Fibroblast of peridontal ligament (primary cell): Measurements from ENCODE around the gene TSSK6.
"Not testable (repeated sequence)": the region's sequence is repeated elsewhere in the genome, so short reads cannot be mapped to it uniquely, and the experiment has no call there.

Experiments used
- DNase-seq: peaks from one replicate; pipeline ENCODE4 v3.0.0-alpha.2; 2010; ENCODE audit errors: extremely low read depth

Gene TSSK6

GRCh38 chr19:19487950-19488874 lies 27.1 kb downstream of the TSSK6 start:
- peak; percentile 12 for DNase-seq

- no peak for DNase-seq
These were observed 28.0 kb downstream of the TSSK6 start for GRCh38 chr19:19487077-19487949.

- DNase-seq: no peak
These were observed 28.8 kb downstream of the TSSK6 start for GRCh38 chr19:19486343-19487076.

GRCh38 chr19:19485998-19486290 lies 29.4 kb downstream of the TSSK6 start:
- DNase-seq: no peak

- DNase-seq: peak; percentile 37
These were observed 30.0 kb downstream of the TSSK6 start for GRCh38 chr19:19485161-19485997.

GRCh38 chr19:19482809-19483596 lies 32.3 kb downstream of the TSSK6 start:
- DNase-seq: no peak

- no peak for DNase-seq
These were observed 34.7 kb downstream of the TSSK6 start for GRCh38 chr19:19480688-19481087.

- DNase-seq: no peak
These were observed 37.5 kb downstream of the TSSK6 start for GRCh38 chr19:19477705-19478383.

- DNase-seq: peak; percentile 45
These were observed 39.2 kb downstream of the TSSK6 start for GRCh38 chr19:19475849-19476828.

GRCh38 chr19:19475015-19475765 lies 40.2 kb downstream of the TSSK6 start:
- DNase-seq: no peak

- not testable (repeated sequence) for DNase-seq
These were observed 43.2 kb downstream of the TSSK6 start for GRCh38 chr19:19472106-19472505.

GRCh38 chr19:19471682-19472081 lies 43.7 kb downstream of the TSSK6 start:
- DNase-seq: no peak

GRCh38 chr19:19470579-19470978 lies 44.8 kb downstream of the TSSK6 start:
- DNase-seq: no peak

GRCh38 chr19:19468424-19469050 lies 46.8 kb downstream of the TSSK6 start:
- DNase-seq: peak; percentile 37

- no peak for DNase-seq
These were observed 49.1 kb downstream of the TSSK6 start for GRCh38 chr19:19466201-19466600.

GRCh38 chr19:19465436-19466070 lies 49.8 kb downstream of the TSSK6 start:
- DNase-seq: no peak
